Endothelial cell (in vitro differentiated cells): Measurements from ENCODE around the gene STARD3. TPM values are rescaled to one million over a fixed set of nuclear protein-coding genes. Genes with fewer than 3 reads are reported as not detected.

Source experiments
- DNase-seq: peaks from one replicate; pipeline ENCODE4 v3.0.0; 2021; ENCODE audit warnings: low spot score
- H3K27ac Mint-ChIP-seq: one replicate; pipeline ENCODE4 v1.8.0; 2021; ENCODE audit warnings: mixed read lengths, inconsistent platforms; ENCODE audit not compliant: unreplicated experiment
- H3K27me3 Mint-ChIP-seq: one replicate; pipeline ENCODE4 v1.8.0; 2021; ENCODE audit warnings: mild to moderate bottlenecking, moderate library complexity, mixed read lengths, inconsistent platforms; ENCODE audit not compliant: unreplicated experiment
- H3K36me3 Mint-ChIP-seq: one replicate; pipeline ENCODE4 v1.8.0; 2021; ENCODE audit warnings: mild to moderate bottlenecking, low read depth, mixed read lengths, inconsistent platforms; ENCODE audit not compliant: unreplicated experiment
- H3K4me1 Mint-ChIP-seq: one replicate; pipeline ENCODE4 v1.8.0; 2021; ENCODE audit warnings: mild to moderate bottlenecking, mixed read lengths, inconsistent platforms; ENCODE audit not compliant: unreplicated experiment
- H3K4me3 Mint-ChIP-seq: one replicate; pipeline ENCODE4 v1.8.0; 2021; ENCODE audit warnings: mild to moderate bottlenecking, mixed read lengths, inconsistent platforms; ENCODE audit not compliant: unreplicated experiment
- H3K9me3 Mint-ChIP-seq: one replicate; pipeline ENCODE4 v1.8.0; 2021; ENCODE audit warnings: mixed read lengths, inconsistent platforms; ENCODE audit not compliant: unreplicated experiment
- total RNA-seq: library from RNA; stranded (reverse); fragmentation: NEBNext Ultra II Directional; extraction: Animal tissue kit (Norgen Biotek cat#: 25700); gene quantifications from one replicate; pipeline ENCODE4 v1.2.1, GENCODE V29; 2021; ENCODE audit not compliant: unreplicated experiment
- TF ChIP-seq, protein P1 (sequence below): fragments of 200-600 bp; sonication (generic); IDR thresholded peaks from one replicate; pipeline ENCODE4 v1.5.0; 2021; ENCODE audit warnings: antibody characterized with exemption; ENCODE audit not compliant: unreplicated experiment

The STARD3 gene
- total RNA-seq, 1 donor from 2014 or later: 77.7 TPM

DNA sequence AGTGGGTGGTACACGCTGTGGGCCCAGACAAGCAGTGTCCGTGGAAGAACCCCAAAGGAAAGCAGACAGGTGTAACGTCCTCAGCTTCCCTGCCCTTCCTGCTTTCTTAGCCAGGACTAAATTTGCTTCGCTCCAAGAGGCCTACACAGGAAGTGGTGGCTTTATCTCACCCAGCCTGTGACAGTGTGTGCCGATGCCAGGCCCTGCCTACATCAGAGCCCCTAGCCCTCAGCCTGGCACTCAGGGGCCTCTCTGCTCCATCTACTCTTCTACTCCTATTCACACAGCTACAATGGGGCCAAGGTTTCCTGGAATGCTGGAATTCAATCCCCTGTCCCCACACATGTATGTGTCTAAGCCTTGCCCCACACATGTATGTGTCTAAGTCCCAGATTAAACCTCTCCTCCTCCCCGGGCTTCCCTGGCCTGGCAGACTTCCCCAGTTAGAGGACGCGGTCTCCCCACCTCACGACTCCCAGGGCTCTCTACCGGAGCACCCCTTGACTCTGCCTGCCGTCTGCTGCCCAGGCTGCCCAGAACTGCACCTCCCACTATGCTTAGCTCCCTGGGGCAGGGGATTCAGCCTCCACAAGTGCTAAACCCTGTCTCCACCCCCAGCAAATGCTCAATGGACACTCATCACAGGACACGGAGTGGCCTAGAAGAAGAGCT, 42.7 kb downstream of the STARD3 start:
- Mint-ChIP-seq H3K4me3 (peak overlapping the region; percentile 70), H3K4me1 (peaks cover 12% of the 10 kb centered on the region), H3K27ac (no peak overlapping the region), H3K36me3 (peaks cover 5% of the 10 kb centered on the region), H3K9me3 (no peaks in the 10 kb centered on the region), H3K27me3 (peaks cover 5% of the 10 kb centered on the region)
- TF ChIP-seq, protein P1, sequence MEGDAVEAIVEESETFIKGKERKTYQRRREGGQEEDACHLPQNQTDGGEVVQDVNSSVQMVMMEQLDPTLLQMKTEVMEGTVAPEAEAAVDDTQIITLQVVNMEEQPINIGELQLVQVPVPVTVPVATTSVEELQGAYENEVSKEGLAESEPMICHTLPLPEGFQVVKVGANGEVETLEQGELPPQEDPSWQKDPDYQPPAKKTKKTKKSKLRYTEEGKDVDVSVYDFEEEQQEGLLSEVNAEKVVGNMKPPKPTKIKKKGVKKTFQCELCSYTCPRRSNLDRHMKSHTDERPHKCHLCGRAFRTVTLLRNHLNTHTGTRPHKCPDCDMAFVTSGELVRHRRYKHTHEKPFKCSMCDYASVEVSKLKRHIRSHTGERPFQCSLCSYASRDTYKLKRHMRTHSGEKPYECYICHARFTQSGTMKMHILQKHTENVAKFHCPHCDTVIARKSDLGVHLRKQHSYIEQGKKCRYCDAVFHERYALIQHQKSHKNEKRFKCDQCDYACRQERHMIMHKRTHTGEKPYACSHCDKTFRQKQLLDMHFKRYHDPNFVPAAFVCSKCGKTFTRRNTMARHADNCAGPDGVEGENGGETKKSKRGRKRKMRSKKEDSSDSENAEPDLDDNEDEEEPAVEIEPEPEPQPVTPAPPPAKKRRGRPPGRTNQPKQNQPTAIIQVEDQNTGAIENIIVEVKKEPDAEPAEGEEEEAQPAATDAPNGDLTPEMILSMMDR: no peak
- DNase-seq: no peak

DNA sequence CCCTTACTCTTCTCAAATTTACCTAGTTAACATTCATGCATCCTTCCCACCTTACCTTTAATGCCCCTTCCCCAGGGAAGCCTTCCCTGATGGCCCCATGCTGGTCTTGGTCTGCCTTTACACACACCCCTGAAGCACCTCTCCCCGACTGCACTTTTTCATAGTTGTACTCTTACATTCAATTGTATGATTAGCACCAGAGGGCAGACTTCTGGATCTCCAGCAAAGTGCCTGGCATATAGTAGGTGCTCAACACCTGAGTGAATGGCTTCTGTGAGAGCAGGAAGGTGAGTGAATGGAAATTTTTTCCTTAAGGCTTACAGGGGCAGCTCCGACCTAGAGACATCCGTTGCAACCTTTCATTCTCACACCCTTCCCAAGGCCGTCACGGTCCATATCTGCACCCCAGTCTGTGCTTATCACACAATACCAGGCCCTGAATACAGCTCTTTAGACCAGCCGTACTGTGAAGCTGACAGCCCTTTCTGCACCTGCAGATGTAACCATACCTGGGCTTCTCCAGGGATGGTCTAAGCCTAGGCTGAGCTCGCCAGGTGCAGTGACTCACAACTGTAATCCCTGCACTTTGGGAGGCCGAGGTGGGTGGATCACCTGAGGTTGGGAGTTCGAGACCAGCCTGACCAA, 46.5 kb downstream of the STARD3 start:
- Mint-ChIP-seq H3K4me1 (peaks cover 17% of the 10 kb centered on the region), H3K9me3 (no peaks in the 10 kb centered on the region), H3K27ac (peak overlapping the region; percentile 54), H3K36me3 (peaks cover 10% of the 10 kb centered on the region), H3K4me3 (no peak overlapping the region), H3K27me3 (no peaks in the 10 kb centered on the region)
- TF ChIP-seq, protein P1: no peak
- DNase-seq: no peak

DNA sequence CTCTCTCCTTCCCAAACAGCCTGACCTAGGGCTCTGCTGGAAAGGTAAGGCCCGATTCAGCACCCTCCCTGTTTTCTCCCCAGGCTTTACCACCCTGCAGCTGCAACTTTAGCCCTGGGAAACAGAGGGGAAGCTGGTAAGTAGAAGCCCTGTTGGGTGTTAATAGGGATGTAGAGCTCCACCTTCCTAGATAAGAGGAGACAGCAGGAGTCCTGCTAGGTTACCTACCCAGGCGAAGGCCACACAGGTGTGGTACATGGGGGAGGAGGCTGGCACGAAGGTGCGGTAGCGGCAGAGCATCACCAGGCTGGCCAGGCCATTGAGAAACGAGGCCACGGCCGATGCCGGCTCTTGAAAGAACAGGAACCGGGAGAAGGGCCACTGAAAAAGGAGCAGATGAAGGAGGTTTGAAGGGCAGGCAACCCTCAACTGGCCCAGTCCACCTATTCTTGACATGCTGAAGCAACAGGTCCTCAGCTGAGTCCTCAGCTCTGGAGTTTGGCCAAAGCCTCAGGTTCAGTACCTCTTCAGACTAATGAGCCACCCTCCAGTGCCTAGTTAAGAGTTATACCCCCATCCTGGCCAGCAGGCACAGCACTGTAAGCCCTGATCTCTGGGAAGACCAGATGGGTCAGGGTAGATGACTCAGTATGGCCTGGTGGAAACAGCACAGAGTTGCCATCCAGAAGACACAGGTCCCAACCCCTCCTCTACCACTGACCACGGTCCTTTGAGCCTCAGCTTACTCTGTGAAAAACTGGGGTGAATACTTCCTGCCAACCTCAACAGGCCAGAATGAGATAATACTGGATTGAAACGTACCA, 47.6 kb downstream of the STARD3 start:
- TF ChIP-seq, protein P1: no peak
- no peak for DNase-seq
- Mint-ChIP-seq H3K4me3 (peak overlapping the region; percentile 51), H3K4me1 (peaks cover 20% of the 10 kb centered on the region), H3K36me3 (peaks cover 10% of the 10 kb centered on the region), H3K27me3 (no peaks in the 10 kb centered on the region), H3K9me3 (no peaks in the 10 kb centered on the region), H3K27ac (no peak overlapping the region)

DNA sequence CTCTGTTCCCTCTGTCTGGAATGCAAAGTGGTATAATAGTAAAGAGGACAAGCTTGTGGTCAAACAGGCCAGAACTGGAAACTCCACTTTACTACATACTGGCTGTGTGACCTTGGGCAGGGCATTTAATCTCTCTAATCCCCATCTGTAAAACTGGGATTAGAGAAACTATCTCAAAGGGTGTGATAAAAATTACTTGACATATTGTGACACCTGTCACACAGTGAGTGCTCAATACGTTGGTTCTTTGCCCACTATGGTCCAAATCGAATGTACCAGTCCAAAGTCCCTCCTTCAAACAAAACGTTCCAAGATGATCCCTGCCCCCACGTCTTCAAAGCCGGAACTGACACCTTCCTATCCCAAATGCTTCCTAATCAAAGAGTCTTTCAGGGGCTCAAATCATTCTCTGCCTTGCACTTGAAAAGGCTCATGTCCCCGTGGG, 50.2 kb downstream of the STARD3 start:
- Mint-ChIP-seq H3K27ac (peak overlapping the region; percentile 53), H3K9me3 (no peaks in the 10 kb centered on the region), H3K27me3 (no peaks in the 10 kb centered on the region), H3K36me3 (peaks cover 10% of the 10 kb centered on the region), H3K4me3 (peak overlapping the region; percentile 94), H3K4me1 (peaks cover 13% of the 10 kb centered on the region)
- DNase-seq: no peak
- TF ChIP-seq, protein P1: no peak
